ENCODE measurements around the gene GPC3. TPM values are rescaled to one million over a fixed set of nuclear protein-coding genes. Genes with fewer than 3 reads are reported as not detected.
"Not testable (repeated sequence)": the region's sequence is repeated elsewhere in the genome, so short reads cannot be mapped to it uniquely, and the experiment has no call there.

Gene GPC3
- total RNA-seq, 1 donor from 2014 or later: not detected

GRCh38 chrX:133653358-133653757 lies 332.0 kb downstream of the GPC3 start:
- no peak for DNase-seq (ENCODE audit: low read depth, low spot score)

- no peak for DNase-seq (ENCODE audit: low read depth, low spot score)
Measured at GRCh38 chrX:133652185-133652584, 333.2 kb downstream of the GPC3 start.

GRCh38 chrX:133650239-133650638 lies 335.2 kb downstream of the GPC3 start:
- no peak for DNase-seq (ENCODE audit: low read depth, low spot score)

GRCh38 chrX:133649651-133650050 lies 335.7 kb downstream of the GPC3 start:
- no peak for DNase-seq (ENCODE audit: low read depth, low spot score)

- no peak for DNase-seq (ENCODE audit: low read depth, low spot score)
Measured at GRCh38 chrX:133648594-133648993, 336.8 kb downstream of the GPC3 start.

GRCh38 chrX:133646719-133647116 lies 338.7 kb downstream of the GPC3 start:
- DNase-seq (ENCODE audit: low read depth, low spot score): no peak

- no peak for DNase-seq (ENCODE audit: low read depth, low spot score)
Measured at GRCh38 chrX:133645977-133646718, 339.2 kb downstream of the GPC3 start.

GRCh38 chrX:133645256-133645655 lies 340.1 kb downstream of the GPC3 start:
- DNase-seq (ENCODE audit: low read depth, low spot score): no peak

GRCh38 chrX:133640161-133641015 lies 345.0 kb downstream of the GPC3 start:
- no peak for DNase-seq (ENCODE audit: low read depth, low spot score)

GRCh38 chrX:133639726-133640125 lies 345.7 kb downstream of the GPC3 start:
- DNase-seq (ENCODE audit: low read depth, low spot score): no peak

- no peak for DNase-seq (ENCODE audit: low read depth, low spot score)
Measured at GRCh38 chrX:133638285-133638684, 347.1 kb downstream of the GPC3 start.

GRCh38 chrX:133637765-133638164 lies 347.6 kb downstream of the GPC3 start:
- DNase-seq (ENCODE audit: low read depth, low spot score): no peak

GRCh38 chrX:133636009-133636408 lies 349.4 kb downstream of the GPC3 start:
- DNase-seq (ENCODE audit: low read depth, low spot score): no peak

GRCh38 chrX:133634416-133634815 lies 351.0 kb downstream of the GPC3 start:
- no peak for DNase-seq (ENCODE audit: low read depth, low spot score)

GRCh38 chrX:133633950-133634349 lies 351.4 kb downstream of the GPC3 start:
- DNase-seq (ENCODE audit: low read depth, low spot score): no peak

- DNase-seq (ENCODE audit: low read depth, low spot score): no peak
Measured at GRCh38 chrX:133633162-133633561, 352.2 kb downstream of the GPC3 start.

- DNase-seq (ENCODE audit: low read depth, low spot score): no peak
Measured at GRCh38 chrX:133630362-133630761, 355.0 kb downstream of the GPC3 start.

- DNase-seq (ENCODE audit: low read depth, low spot score): no peak
Measured at GRCh38 chrX:133627673-133628072, 357.7 kb downstream of the GPC3 start.

- DNase-seq (ENCODE audit: low read depth, low spot score): not testable (repeated sequence)
Measured at GRCh38 chrX:133621384-133621783, 364.0 kb downstream of the GPC3 start.

- no peak for DNase-seq (ENCODE audit: low read depth, low spot score)
Measured at GRCh38 chrX:133611676-133612075, 373.7 kb downstream of the GPC3 start.

GRCh38 chrX:133610056-133610455 lies 375.3 kb downstream of the GPC3 start:
- DNase-seq (ENCODE audit: low read depth, low spot score): no peak

GRCh38 chrX:133609166-133609565 lies 376.2 kb downstream of the GPC3 start:
- DNase-seq (ENCODE audit: low read depth, low spot score): no peak

- no peak for DNase-seq (ENCODE audit: low read depth, low spot score)
Measured at GRCh38 chrX:133608406-133608805, 377.0 kb downstream of the GPC3 start.
